Nephron progenitor cell (in vitro differentiated cells): ENCODE data around the gene UBQLN1.
A peak's percentile ranks its signal among the peaks of the same experiment; 100 is the strongest.

Experiments used
- DNase-seq: peaks from one replicate; pipeline ENCODE4 v3.0.0; 2021
- H3K27ac Mint-ChIP-seq: 2 replicates; pipeline ENCODE4 v1.8.0; 2021; ENCODE audit warnings: mild to moderate bottlenecking, moderate library complexity, mixed read lengths
- H3K27me3 Mint-ChIP-seq: 2 replicates; pipeline ENCODE4 v1.8.0; 2021; ENCODE audit warnings: mild to moderate bottlenecking, low read depth, mixed read lengths; ENCODE audit not compliant: poor library complexity
- H3K36me3 Mint-ChIP-seq: 2 replicates; pipeline ENCODE4 v1.8.0; 2021; ENCODE audit warnings: low read depth, mixed read lengths
- H3K4me1 Mint-ChIP-seq: 2 replicates; pipeline ENCODE4 v1.8.0; 2021; ENCODE audit warnings: mixed read lengths
- H3K4me3 Mint-ChIP-seq: 2 replicates; pipeline ENCODE4 v1.8.0; 2021; ENCODE audit warnings: mild to moderate bottlenecking, moderate library complexity, mixed read lengths
- H3K9me3 Mint-ChIP-seq: 2 replicates; pipeline ENCODE4 v1.8.0; 2021; ENCODE audit warnings: mild to moderate bottlenecking, moderate library complexity, mixed read lengths
- TF ChIP-seq, protein P1 (sequence below): fragments of 200-600 bp; sonication (generic); IDR thresholded peaks from 2 replicates; pipeline ENCODE4 v1.5.0; 2021; ENCODE audit warnings: antibody characterized with exemption

The UBQLN1 gene

GRCh38 chr9:83625178-83625577 is 82.6 kb downstream of the UBQLN1 start:
- peaks cover 4% of the 10 kb centered on the region for H3K27me3 Mint-ChIP-seq

DNA sequence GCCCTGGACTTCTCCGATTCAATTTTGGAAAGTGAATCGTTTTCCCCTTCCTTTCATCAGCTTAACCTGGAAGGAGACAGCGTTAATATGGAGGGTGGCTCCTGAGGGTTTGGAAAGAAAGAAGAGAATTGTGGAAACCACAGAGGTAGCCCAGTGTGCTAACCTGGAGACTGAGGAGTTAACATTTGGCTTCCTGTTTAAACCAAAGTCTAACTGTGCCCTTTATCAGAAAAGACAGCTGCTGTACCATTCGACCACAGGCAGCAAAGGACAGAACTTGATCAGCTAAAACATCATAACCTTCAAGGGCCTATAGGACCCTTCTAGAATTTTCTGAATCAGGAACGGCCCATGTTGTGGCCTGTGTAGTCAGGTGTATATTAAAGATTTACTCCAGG is 84.1 kb downstream of the UBQLN1 start:
- DNase-seq: no peak
- H3K9me3 Mint-ChIP-seq: no peaks in the 10 kb centered on the region
- H3K4me3 Mint-ChIP-seq: peak overlapping the region; percentile 87
- H3K27me3 Mint-ChIP-seq: peaks cover 9% of the 10 kb centered on the region
- H3K27ac Mint-ChIP-seq: no peak overlapping the region
- TF ChIP-seq, protein P1, sequence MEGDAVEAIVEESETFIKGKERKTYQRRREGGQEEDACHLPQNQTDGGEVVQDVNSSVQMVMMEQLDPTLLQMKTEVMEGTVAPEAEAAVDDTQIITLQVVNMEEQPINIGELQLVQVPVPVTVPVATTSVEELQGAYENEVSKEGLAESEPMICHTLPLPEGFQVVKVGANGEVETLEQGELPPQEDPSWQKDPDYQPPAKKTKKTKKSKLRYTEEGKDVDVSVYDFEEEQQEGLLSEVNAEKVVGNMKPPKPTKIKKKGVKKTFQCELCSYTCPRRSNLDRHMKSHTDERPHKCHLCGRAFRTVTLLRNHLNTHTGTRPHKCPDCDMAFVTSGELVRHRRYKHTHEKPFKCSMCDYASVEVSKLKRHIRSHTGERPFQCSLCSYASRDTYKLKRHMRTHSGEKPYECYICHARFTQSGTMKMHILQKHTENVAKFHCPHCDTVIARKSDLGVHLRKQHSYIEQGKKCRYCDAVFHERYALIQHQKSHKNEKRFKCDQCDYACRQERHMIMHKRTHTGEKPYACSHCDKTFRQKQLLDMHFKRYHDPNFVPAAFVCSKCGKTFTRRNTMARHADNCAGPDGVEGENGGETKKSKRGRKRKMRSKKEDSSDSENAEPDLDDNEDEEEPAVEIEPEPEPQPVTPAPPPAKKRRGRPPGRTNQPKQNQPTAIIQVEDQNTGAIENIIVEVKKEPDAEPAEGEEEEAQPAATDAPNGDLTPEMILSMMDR: no peak
- H3K4me1 Mint-ChIP-seq: peaks cover 24% of the 10 kb centered on the region
- peaks cover 13% of the 10 kb centered on the region for H3K36me3 Mint-ChIP-seq

More at GRCh38 chr9:83625178-83625577, 82.6 kb downstream of the UBQLN1 start:
- H3K9me3 Mint-ChIP-seq: no peaks in the 10 kb centered on the region
- DNase-seq: no peak
- H3K36me3 Mint-ChIP-seq: peaks cover 18% of the 10 kb centered on the region
- TF ChIP-seq, protein P1: no peak
- peaks cover 24% of the 10 kb centered on the region for H3K4me1 Mint-ChIP-seq
- H3K27ac Mint-ChIP-seq: no peak overlapping the region
- no peak overlapping the region for H3K4me3 Mint-ChIP-seq

DNA sequence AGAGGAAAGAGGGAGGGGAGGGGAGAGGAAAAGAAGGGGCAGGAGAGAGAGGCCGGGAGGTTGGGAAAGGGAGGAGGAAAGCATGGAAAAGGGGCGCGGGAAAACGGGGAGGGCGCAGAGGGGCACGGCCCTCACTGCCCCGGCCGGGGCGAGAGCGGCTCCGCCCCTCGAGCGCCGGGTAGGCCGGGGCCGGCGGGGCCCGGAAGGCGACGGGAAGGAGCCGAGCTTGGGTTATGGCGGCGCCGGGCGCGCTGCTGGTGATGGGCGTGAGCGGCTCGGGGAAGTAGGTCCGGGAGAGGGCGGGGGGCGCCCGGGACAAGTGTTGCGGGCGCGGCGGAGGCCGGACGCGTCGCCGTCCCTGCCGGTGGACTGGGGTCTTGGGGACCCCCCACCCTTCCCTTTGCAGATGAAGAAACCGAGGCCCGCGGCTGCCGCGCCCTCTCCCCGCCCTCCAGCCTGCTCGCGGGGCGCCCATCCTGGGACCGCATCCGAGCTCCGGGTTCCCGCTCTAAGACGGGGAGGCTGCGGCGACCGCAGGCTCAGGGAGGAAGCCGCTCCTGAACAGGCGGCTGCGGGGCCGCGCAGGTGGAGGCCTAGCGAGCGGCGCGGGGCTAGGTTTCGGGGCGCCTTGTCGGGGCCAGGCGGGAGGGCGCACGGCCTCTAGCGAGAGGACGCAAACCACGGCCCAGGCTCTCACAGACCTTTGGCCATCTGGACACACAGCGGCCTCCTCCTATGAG is 84.6 kb downstream of the UBQLN1 start, which contains the start of gene IDNK:
Gene IDNK, plus strand, starts transcription at position 205 of the 740 bp plus-strand sequence. Its CDS starts 29 bp downstream, at position 234.
- Mint-ChIP-seq H3K4me1 (peaks cover 24% of the 10 kb centered on the region), H3K4me3 (peak within 1 kb of the TSS; percentile 87), H3K27ac (no peak within 1 kb of the TSS), H3K27me3 (peaks cover 5% of the 10 kb centered on the region), H3K36me3 (peaks cover 13% of the 10 kb centered on the region), H3K9me3 (no peaks in the 10 kb centered on the region)
- peak; percentile 74 for DNase-seq
- TF ChIP-seq, protein P1: no peak

- DNase-seq: no peak
- H3K27me3 Mint-ChIP-seq: peaks cover 9% of the 10 kb centered on the region
- H3K36me3 Mint-ChIP-seq: peaks cover 9% of the 10 kb centered on the region
- no peak overlapping the region for H3K27ac Mint-ChIP-seq
- peaks cover 24% of the 10 kb centered on the region for H3K4me1 Mint-ChIP-seq
- H3K4me3 Mint-ChIP-seq: peak overlapping the region; percentile 87
- TF ChIP-seq, protein P1: no peak
- H3K9me3 Mint-ChIP-seq: no peaks in the 10 kb centered on the region
These were observed 85.3 kb downstream of the UBQLN1 start for GRCh38 chr9:83622433-83622938.

GRCh38 chr9:83620841-83621636 is 86.7 kb downstream of the UBQLN1 start:
- Mint-ChIP-seq H3K36me3 (peaks cover 4% of the 10 kb centered on the region), H3K9me3 (no peaks in the 10 kb centered on the region), H3K4me3 (peak overlapping the region; percentile 48), H3K4me1 (peaks cover 24% of the 10 kb centered on the region), H3K27ac (no peak overlapping the region), H3K27me3 (peaks cover 9% of the 10 kb centered on the region)
- TF ChIP-seq, protein P1: peak; percentile 59
- peak; percentile 35 for DNase-seq
